Myocyte (in vitro differentiated cells): ENCODE results near the gene RRP1. TPM values are rescaled to one million over a fixed set of nuclear protein-coding genes. Genes with fewer than 3 reads are reported as not detected.
"Not testable (repeated sequence)": the region's sequence is repeated elsewhere in the genome, so short reads cannot be mapped to it uniquely, and the experiment has no call there.

Experiments
- DNase-seq: peaks from one replicate; pipeline ENCODE4 v3.0.0-alpha.2; 2012; ENCODE audit warnings: low read depth
- total RNA-seq: library from RNA; depleted of rRNA; stranded (reverse); fragments of >200 nt; gene quantifications from 2 replicates; pipeline ENCODE4 v1.2.3, GENCODE V29; 2014

The RRP1 gene
- total RNA-seq, 1 donor from 2014 or later, result 22.5 TPM

GRCh38 chr21:43835861-43836260, 46.5 kb downstream of the RRP1 start:
- no peak for DNase-seq

- no peak for DNase-seq
Measured at GRCh38 chr21:43836616-43837015, 47.2 kb downstream of the RRP1 start.

GRCh38 chr21:43840259-43840658, 50.9 kb downstream of the RRP1 start:
- no peak for DNase-seq

DNA sequence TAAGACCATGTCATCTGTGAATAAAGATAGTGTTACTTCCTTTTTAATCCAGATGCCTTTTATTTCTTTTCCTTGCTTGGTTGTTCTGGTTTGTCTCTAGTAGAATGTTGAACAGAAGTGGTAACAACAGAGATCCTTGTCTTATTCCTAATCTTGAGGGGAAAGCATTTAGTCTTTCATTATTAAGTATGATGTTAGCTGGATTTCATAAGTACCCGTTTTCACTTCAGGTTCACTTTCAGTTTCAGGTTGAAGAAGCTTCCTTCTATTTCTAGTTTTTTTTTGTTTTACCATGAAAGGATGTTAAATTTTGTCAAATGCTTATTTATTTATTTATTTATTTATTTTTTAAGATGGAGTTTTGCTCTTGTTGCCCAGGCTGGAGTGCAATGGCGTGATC, 53.4 kb downstream of the RRP1 start:
- no peak for DNase-seq

GRCh38 chr21:43844906-43845305, 55.5 kb downstream of the RRP1 start:
- DNase-seq, result not testable (repeated sequence)

DNA sequence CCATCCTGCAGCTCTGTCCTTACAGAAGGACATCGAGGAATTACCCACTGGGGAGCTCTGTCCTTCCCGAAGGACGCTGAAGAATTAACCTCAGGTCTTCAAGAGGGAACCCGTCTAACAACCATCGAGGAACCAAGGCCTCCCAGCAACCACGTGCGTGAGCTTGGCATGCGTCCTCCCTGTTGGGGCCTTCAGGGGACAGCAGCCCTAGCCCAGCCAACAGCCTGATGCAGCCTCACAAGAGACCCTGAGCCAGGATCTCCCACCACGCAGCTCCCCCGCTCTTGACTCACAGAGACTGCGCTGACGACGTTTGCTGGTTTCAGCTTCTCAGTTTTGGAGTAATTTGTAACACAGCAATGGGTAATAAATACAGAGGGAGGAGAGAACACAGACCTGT, 56.0 kb downstream of the RRP1 start:
- no peak for DNase-seq

DNA sequence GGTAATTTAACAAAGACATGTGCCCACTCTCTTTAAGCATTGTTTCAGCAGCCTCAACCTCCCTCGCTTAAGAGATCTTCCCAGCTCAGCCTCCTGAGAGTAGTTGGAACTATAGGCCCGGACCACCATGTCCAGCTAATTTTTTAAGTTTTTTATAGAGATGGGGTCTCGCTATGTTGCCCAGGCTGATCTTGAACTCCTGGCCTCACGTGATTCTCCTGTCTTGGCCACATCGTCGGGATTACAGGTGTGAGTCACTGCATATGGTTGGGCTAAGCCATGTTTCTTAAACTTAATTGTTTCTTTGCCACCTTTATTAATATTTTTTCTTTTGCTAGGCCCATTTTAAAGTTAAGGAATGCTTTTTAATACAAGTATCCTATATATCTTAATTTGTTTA, 57.1 kb downstream of the RRP1 start:
- no peak for DNase-seq

DNA sequence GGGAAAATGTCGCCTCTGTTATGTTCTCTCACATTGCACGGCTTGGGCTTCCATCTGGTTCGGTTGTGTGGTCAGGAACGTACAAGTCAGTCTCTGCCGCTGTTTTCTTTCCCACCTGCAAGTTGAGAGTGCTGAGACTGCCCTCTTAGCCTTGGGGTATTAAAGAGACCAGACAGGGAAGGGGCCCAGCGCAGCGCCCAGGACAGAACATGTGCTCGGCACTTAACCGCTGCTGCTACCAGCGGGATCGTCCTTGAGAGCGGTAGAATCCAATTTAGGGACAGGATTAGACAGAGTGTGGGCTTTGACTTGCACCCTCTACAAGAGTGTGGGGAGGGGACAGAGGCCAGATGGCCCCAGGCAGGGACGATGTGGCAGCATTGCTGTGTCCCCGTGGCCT, 57.9 kb downstream of the RRP1 start:
- DNase-seq, result no peak

- DNase-seq, result no peak
Measured at GRCh38 chr21:43848771-43849170, 59.4 kb downstream of the RRP1 start.

DNA sequence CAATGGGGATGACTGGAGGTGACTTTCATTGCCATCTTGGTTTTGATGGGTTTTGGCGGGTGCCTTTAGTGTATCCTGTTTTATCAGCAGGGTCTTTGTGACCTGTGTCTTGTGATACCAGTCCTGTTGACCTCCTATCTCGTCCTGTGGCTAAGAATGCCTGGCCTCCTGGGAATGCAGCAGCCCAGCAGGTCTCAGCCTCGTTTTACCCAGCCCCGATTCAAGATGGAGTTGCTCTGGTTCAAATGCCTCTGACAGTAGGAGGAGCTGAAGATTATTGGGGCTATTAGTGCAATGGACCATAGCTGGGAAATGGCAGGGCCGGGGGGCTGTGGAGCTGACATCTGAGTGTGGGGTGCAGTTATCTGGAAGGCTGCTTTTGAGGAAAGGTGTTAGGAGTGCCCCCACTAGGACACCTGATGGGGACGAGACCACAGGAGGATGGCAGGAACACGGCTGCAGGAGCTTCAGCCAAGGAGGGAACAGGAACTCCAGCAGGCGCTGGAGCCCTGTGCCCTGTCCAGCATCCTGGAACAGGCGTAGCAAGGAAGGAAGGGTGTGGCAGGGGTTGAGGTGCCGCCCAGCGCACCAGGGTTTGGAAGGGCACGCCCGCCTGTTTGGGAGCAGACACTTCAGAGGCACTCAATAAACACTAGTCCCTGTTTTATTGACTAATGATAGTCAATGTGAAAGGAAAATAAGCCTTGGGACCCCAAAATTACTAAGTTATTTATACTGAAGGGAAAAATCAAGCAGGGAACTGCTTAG, 60.3 kb downstream of the RRP1 start:
- DNase-seq, result no peak

GRCh38 chr21:43850728-43851295, 61.4 kb downstream of the RRP1 start:
- no peak for DNase-seq

GRCh38 chr21:43851593-43851992, 62.2 kb downstream of the RRP1 start:
- no peak for DNase-seq

- no peak for DNase-seq
Measured at GRCh38 chr21:43853851-43854772, 64.7 kb downstream of the RRP1 start.

Other genes with a start within 250 kb of the RRP1 start
- gene HSF2BP, start 130.1 kb upstream of the RRP1 start, total RNA-seq, result 2.3 and 3.2 TPM in 2 replicates
- gene RRP1B, start 130.0 kb upstream of the RRP1 start, total RNA-seq, result 33.4 and 34.9 TPM in 2 replicates
- gene PDXK, start 70.4 kb upstream of the RRP1 start, total RNA-seq, result 55.6 and 87.0 TPM in 2 replicates
- gene CSTB, start 13.3 kb upstream of the RRP1 start, total RNA-seq, result 6.9 and 12.5 TPM in 2 replicates
- gene AGPAT3, start 75.6 kb downstream of the RRP1 start, total RNA-seq, result 25.8 and 31.0 TPM in 2 replicates
- 22.1 and 22.4 TPM in 2 replicates for gene TRAPPC10, start 222.7 kb downstream of the RRP1 start, total RNA-seq